K562 (cell line): ENCODE data around the gene CCDC88C.

Source experiments
- ATF7 ChIP-seq: fragments of 450-650 bp; IDR thresholded peaks from 2 replicates; pipeline ENCODE4 v1.7.1; 2014; ENCODE audit warnings: mild to moderate bottlenecking, moderate library complexity
- IRF2 ChIP-seq: sonication (generic); formaldehyde crosslinking; IDR thresholded peaks from 2 replicates; pipeline ENCODE4 v1.8.1; 2022; ENCODE audit warnings: mild to moderate bottlenecking, missing genetic modification reagents
- NFYB ChIP-seq: IDR thresholded peaks from 2 replicates; pipeline ENCODE4 v1.6.1; 2011; ENCODE audit warnings: mild to moderate bottlenecking, moderate library complexity; ENCODE audit not compliant: insufficient read length; ENCODE audit errors: extremely low read depth
- ZNF778 ChIP-seq: fragments of 450-650 bp; formaldehyde crosslinking; IDR thresholded peaks from 2 replicates; pipeline ENCODE4 v1.4.0; 2020; ENCODE audit warnings: mild to moderate bottlenecking, moderate library complexity

- TF ChIP-seq ATF7 (no peak), NFYB (no peak), ZNF778 (CRISPR knock-in tag) (no peak), IRF2 (CRISPR knock-in tag) (no peak)
These were observed 90.9 kb downstream of the CCDC88C start for GRCh38 chr14:91326514-91327249.
